Upper lobe of right lung (tissue), 1 donor: ENCODE results near the gene TMEM178B. TPM values are rescaled to one million over a fixed set of nuclear protein-coding genes. Genes with fewer than 3 reads are reported as not detected.

Experiments used
- ATAC-seq: fragments of 200-7000 bp; cut with Tn5 transposase; one replicate; pipeline ENCODE4 v1.9.1; 2020; ENCODE audit warnings: mild to moderate bottlenecking, moderate library complexity
- DNase-seq: peaks from one replicate; pipeline ENCODE4 v3.0.0-alpha.2; 2020
- H3K27ac ChIP-seq: fragments of 200-600 bp; one replicate; pipeline ENCODE4 v1.8.0; 2022
- H3K27me3 ChIP-seq: fragments of 200-600 bp; one replicate; pipeline ENCODE4 v1.8.0; 2022; ENCODE audit warnings: mild to moderate bottlenecking
- H3K36me3 ChIP-seq: fragments of 200-600 bp; one replicate; pipeline ENCODE4 v1.8.0; 2022
- H3K4me1 ChIP-seq: fragments of 200-600 bp; one replicate; pipeline ENCODE4 v1.8.0; 2022
- H3K4me3 ChIP-seq: fragments of 200-600 bp; one replicate; pipeline ENCODE4 v1.8.0; 2022; ENCODE audit warnings: mild to moderate bottlenecking
- H3K9me3 ChIP-seq: fragments of 200-600 bp; one replicate; pipeline ENCODE4 v1.8.0; 2022
- intact Hi-C: fragments of 100-400 bp; cut with DNase I; formaldehyde crosslinking; loops from one replicate; pipeline ENCODE4 v1.11.0; 2022
- total RNA-seq: library from RNA; stranded (reverse); fragmentation: NEBNext Ultra II Directional; extraction: Animal tissue kit (Norgen Biotek cat#: 25700); gene quantifications from one replicate; pipeline ENCODE4 v1.2.1, GENCODE V29; 2021
- TF ChIP-seq, protein P1 (sequence below): fragments of 200-600 bp; IDR thresholded peaks from one replicate; pipeline ENCODE4 v1.8.0; 2022; ENCODE audit warnings: antibody characterized with exemption
- donor health status: DM: no; HTN: yes; CAD: no; lungs with severe emphysema.

The TMEM178B gene
- total RNA-seq, 1 donor from 2014 or later: 1.4 TPM

DNA sequence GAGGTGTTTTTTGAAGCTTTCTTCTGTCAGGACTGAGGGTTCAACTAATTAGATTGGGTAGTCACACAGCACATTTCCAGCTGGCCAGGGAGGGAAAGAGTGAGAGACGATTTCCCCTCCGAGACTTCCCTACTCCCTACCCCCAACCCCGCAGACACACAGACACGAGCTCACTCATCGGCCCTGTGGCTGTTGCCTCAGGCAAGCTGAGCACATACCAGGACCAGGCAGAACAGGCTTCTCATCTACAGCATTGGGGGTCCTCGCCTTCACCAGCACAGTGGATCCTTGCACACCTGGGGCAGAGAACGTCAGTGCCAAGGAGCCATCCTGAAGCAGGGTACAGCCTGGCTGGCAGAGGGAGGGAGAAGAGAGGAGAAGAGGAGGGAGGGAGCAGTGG is 144.1 kb downstream of the TMEM178B start:
- DNase-seq (no peak), ATAC-seq (no peak)
- no peaks in the 10 kb centered on the region for H3K36me3 ChIP-seq
- H3K9me3 ChIP-seq: no peaks in the 10 kb centered on the region
- intact Hi-C loops: no loop called here
- H3K27ac ChIP-seq: no peak overlapping the region
- H3K4me3 ChIP-seq: no peak overlapping the region
- TF ChIP-seq, protein P1, sequence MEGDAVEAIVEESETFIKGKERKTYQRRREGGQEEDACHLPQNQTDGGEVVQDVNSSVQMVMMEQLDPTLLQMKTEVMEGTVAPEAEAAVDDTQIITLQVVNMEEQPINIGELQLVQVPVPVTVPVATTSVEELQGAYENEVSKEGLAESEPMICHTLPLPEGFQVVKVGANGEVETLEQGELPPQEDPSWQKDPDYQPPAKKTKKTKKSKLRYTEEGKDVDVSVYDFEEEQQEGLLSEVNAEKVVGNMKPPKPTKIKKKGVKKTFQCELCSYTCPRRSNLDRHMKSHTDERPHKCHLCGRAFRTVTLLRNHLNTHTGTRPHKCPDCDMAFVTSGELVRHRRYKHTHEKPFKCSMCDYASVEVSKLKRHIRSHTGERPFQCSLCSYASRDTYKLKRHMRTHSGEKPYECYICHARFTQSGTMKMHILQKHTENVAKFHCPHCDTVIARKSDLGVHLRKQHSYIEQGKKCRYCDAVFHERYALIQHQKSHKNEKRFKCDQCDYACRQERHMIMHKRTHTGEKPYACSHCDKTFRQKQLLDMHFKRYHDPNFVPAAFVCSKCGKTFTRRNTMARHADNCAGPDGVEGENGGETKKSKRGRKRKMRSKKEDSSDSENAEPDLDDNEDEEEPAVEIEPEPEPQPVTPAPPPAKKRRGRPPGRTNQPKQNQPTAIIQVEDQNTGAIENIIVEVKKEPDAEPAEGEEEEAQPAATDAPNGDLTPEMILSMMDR: no peak
- no peaks in the 10 kb centered on the region for H3K27me3 ChIP-seq
- no peaks in the 10 kb centered on the region for H3K4me1 ChIP-seq

DNA sequence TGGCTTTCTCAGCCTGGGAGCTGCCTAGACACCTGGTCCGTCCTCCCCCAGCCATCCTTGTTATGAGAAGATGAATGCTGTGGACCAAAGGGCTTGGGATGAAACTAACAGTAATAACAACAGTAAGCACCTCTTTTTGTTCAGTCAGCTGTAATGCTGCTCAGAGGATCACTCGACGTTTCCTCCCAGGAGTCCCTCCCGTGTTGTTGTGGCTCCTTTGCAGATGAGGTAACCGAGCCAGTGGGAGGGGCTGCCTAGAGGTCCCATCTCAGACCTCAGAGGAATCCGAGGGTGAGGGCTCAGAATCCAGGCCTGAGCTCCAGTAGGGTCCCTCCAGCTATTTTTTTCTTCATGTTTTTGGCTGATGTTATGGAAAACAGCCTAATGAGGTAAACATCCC is 145.1 kb downstream of the TMEM178B start:
- TF ChIP-seq, protein P1: no peak
- intact Hi-C loops: no loop called here
- Histone ChIP-seq H3K9me3 (no peaks in the 10 kb centered on the region), H3K27me3 (no peaks in the 10 kb centered on the region), H3K36me3 (no peaks in the 10 kb centered on the region), H3K4me1 (no peaks in the 10 kb centered on the region), H3K4me3 (no peak overlapping the region), H3K27ac (no peak overlapping the region)
- no peak for DNase-seq
- ATAC-seq: no peak

DNA sequence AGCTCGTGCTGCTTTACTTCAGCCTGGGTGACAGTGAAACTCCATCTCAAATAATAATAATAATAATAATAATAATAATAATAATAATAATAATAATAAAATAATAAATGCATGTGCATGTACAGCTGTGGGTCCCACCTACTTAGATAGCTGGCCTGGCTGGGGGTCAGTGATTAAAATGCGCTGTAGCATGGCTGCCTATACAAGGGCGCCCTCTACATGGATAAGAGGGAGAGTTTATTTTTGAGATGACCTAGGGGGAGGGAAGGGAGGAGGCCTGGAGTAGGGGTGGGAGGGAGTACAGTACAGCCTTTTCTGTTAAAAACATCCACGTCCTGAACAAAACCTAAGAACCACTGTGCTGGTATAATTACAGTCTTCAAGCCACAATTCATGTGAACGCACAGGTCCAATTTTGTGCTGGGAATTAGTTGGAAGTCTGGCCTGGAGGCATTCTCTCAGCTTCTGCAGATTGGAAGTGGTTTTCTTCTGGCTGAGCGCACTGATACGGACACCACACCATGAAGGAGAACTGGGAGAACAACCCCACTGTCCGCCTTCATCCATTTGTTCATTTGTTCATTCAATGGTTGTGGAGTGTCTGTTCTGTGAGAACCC is 146.5 kb downstream of the TMEM178B start:
- no peak for DNase-seq
- H3K27me3 ChIP-seq: no peaks in the 10 kb centered on the region
- TF ChIP-seq, protein P1: no peak
- intact Hi-C loops: no loop called here
- H3K9me3 ChIP-seq: no peaks in the 10 kb centered on the region
- no peak overlapping the region for H3K4me3 ChIP-seq
- H3K36me3 ChIP-seq: no peaks in the 10 kb centered on the region
- no peak overlapping the region for H3K27ac ChIP-seq
- ATAC-seq: no peak
- no peaks in the 10 kb centered on the region for H3K4me1 ChIP-seq

DNA sequence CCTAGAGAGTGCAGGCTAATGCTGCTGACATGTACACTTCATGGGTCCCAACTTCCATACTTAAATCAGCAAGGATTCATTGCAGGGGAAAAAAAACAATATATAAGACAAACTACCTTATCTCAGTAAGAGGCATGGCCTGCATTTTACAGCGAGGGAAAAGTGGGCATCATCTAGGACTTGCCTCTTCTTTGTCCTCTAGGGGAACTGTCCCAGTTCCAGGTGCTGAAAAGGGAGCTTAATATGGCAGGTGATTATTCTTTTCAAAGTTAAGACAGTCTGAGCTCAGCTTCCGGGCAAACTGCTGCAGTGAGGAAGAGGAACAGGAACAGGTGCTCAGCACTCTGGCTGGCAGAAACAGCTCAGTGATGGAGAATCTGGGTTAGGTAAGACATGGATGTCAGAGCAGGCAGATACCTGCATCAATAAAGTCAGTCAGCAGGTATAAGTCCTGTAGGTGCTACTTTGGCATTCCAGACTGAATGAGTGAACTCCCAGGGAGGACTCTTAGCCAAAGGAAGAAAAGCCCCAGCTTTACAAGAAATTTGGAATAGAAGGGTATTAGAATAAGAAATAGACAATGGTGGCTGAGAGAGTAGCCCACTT is 147.2 kb downstream of the TMEM178B start:
- no peak overlapping the region for H3K4me3 ChIP-seq
- no peak overlapping the region for H3K27ac ChIP-seq
- intact Hi-C loops: no loop called here
- no peaks in the 10 kb centered on the region for H3K27me3 ChIP-seq
- H3K9me3 ChIP-seq: no peaks in the 10 kb centered on the region
- ATAC-seq (no peak), DNase-seq (no peak)
- H3K36me3 ChIP-seq: no peaks in the 10 kb centered on the region
- H3K4me1 ChIP-seq: no peaks in the 10 kb centered on the region
- TF ChIP-seq, protein P1: no peak

DNA sequence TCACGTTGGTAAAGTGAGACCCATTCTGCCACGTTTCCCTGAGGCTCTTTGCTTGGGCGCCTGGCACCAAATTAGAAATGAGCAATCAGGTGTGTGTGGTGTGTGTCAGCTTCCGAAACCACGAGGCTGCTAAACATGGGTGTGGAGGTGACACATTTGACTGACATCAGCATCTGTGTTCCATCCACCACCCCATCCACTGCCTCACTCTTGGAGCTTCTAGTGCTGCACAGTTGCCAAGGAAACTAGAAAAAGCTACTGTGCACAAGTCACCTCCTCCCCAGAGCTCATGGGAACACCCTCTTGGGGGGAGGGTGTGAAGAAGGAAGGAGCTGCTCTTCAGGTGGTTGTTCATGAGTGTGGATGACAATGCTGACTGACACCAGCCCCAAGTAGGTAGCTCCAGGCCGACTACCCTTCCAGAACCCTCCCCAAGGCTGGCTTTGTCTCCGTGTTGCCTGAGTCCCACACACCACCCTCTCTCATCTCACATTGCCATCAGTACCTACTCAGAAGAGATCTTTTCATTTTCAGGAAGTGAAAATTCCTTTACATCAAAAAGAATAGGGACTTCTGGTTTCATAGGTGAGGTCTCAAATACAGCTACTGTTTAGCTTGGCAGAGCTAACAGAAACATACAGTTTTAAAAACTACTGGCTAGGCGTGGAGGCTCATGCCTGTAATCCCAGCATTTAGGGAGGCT is 152.2 kb downstream of the TMEM178B start:
- ATAC-seq (no peak), DNase-seq (no peak)
- H3K4me3 ChIP-seq: no peak overlapping the region
- intact Hi-C loops: no loop called here
- H3K4me1 ChIP-seq: no peaks in the 10 kb centered on the region
- no peaks in the 10 kb centered on the region for H3K27me3 ChIP-seq
- H3K36me3 ChIP-seq: no peaks in the 10 kb centered on the region
- no peaks in the 10 kb centered on the region for H3K9me3 ChIP-seq
- TF ChIP-seq, protein P1: no peak
- no peak overlapping the region for H3K27ac ChIP-seq
